PC-9 (cell line): Measurements from ENCODE around the gene SNRPD3.
"Not testable (repeated sequence)": the region's sequence is repeated elsewhere in the genome, so short reads cannot be mapped to it uniquely, and the experiment has no call there.

ENCODE experiments used
- EZH2 ChIP-seq: fragments of 200-600 bp; sonication (generic); IDR thresholded peaks from 2 replicates; pipeline ENCODE4 v1.8.0; 2017; ENCODE audit warnings: antibody characterized with exemption, low read depth
- TF ChIP-seq, protein P1 (sequence below): fragments of 200-600 bp; sonication (generic); conservative IDR thresholded peaks from 2 replicates; pipeline ENCODE4 v1.6.1; 2017; ENCODE audit warnings: mixed run types, antibody characterized with exemption, mild to moderate bottlenecking, moderate library complexity

DNA sequence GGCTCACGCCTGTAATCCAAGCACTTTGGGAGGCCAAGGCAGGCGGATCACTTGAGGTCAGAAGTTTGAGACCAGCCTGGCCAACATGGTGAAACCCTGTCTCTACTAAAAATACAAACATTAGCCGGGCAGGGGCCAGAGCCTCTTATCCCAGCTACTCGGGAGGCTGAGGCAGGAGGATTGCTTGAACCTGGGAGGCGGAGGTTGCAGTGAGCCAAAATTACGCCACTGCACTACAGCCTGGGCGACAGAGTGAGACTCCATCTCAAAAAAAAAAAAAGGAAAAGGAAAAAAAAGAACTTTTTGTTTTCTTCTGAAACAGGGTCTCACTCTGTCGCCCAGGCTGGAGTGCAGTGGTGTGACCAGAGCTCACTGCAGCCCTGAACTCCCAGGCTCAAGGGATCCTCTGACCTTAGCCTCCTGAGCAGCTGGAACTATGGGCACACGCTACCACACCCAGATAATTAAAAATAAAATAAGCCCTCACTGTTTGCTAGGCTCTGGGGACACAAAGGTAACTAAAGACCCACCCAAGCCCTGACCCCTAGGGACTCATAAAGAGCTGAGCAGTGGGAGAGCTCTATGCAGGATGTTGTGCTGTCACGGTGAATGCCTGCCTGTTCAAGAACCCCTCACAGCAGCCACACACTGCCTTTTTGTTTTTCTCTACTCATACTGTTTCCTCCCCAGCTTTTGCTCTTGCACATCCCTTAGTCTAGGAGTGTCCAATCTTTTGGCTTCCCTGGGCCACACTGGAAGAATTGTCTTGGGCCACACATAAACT is 3.1 kb upstream of the SNRPD3 start:
- TF ChIP-seq, protein P1, sequence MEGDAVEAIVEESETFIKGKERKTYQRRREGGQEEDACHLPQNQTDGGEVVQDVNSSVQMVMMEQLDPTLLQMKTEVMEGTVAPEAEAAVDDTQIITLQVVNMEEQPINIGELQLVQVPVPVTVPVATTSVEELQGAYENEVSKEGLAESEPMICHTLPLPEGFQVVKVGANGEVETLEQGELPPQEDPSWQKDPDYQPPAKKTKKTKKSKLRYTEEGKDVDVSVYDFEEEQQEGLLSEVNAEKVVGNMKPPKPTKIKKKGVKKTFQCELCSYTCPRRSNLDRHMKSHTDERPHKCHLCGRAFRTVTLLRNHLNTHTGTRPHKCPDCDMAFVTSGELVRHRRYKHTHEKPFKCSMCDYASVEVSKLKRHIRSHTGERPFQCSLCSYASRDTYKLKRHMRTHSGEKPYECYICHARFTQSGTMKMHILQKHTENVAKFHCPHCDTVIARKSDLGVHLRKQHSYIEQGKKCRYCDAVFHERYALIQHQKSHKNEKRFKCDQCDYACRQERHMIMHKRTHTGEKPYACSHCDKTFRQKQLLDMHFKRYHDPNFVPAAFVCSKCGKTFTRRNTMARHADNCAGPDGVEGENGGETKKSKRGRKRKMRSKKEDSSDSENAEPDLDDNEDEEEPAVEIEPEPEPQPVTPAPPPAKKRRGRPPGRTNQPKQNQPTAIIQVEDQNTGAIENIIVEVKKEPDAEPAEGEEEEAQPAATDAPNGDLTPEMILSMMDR = not testable (repeated sequence)
- TF ChIP-seq EZH2 = not testable (repeated sequence)
